ENCODE measurements around the gene PITPNC1. TPM values are rescaled to one million over a fixed set of nuclear protein-coding genes. Genes with fewer than 3 reads are reported as not detected.
"Not testable (repeated sequence)": the region's sequence is repeated elsewhere in the genome, so short reads cannot be mapped to it uniquely, and the experiment has no call there.

Gene PITPNC1
- total RNA-seq, 2 donors from 2014 or later, result 26.2 to 33.7 TPM

DNA sequence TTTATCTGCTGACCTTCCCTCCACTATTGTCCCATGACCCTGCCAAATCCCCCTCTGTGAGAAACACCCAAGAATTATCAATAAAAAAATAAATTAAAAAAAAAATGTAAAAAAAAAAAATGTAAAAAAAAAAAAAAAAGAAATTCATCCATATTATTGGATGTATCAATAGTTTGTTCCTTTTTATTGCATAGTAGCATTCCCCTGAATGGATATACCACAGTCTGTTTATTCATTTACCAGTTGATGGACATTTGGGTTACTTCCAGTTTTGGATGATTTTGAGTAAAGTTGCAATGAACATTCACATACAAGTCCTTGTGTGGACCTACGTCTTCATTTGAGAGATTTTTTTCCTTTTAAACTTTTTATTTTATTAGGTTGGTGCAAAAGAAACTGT, 94.0 kb downstream of the PITPNC1 start:
- no peak for ATAC-seq
- intact Hi-C loops (cut with DNase I), result loop anchor here (10.0 kb wide), 1 partner anchor 134 kb away; no protein-coding TSS in a partner anchor
- no peak for DNase-seq

- DNase-seq, ATAC-seq: not testable (repeated sequence)
- intact Hi-C loops (cut with DNase I), result loop anchor here (10.0 kb wide), 1 partner anchor 132 kb away; no protein-coding TSS in a partner anchor
Observed at GRCh38 chr17:67472606-67473005, 95.5 kb downstream of the PITPNC1 start.

DNA sequence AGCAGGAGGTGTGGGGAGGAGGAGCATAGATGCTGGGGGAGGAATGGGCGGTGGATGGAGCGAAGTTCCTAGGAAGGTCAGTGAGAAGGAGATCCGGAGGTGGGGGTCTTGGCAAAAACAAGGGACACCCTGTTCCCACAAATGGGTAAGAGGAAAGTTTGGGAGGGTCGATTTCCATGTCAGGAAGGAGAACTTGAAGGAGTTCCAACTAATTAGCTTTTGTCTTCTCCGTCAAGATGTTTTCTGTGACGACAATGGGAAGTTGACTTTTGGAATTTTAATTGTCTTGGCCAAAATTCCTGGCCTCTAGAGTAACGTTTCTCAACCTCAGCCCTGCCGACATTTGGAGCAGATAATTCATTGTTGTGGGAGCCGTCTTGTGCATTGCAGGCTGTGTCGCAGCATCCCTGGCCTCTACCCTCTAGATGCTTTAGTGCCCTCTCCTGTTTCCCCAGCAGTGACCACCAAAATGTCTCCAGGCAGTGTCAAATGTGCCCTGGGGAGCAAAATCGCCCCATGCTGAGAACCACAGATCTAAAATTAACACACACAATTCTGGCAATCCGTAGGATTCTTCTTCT, 97.1 kb downstream of the PITPNC1 start:
- peak; percentile 69 for DNase-seq
- intact Hi-C loops (cut with DNase I), result loop anchor here (2.0 to 10.0 kb wide), 2 partner anchors 95 to 131 kb away; no protein-coding TSS in a partner anchor
- peak; percentile 71 to 72 for ATAC-seq

GRCh38 chr17:67475161-67475937, 98.3 kb downstream of the PITPNC1 start:
- DNase-seq (peak; percentile 84), ATAC-seq (peak; percentile 78 to 80)
- intact Hi-C loops (cut with DNase I), result loop anchor here (2.0 to 10.0 kb wide), 3 partner anchors 93 to 129 kb away; no protein-coding TSS in a partner anchor

- DNase-seq (no peak), ATAC-seq (no peak)
- intact Hi-C loops (cut with DNase I), result loop anchor here (5.0 to 10.0 kb wide), 2 partner anchors 95 to 128 kb away; no protein-coding TSS in a partner anchor
Observed at GRCh38 chr17:67476787-67477335, 99.8 kb downstream of the PITPNC1 start.

DNA sequence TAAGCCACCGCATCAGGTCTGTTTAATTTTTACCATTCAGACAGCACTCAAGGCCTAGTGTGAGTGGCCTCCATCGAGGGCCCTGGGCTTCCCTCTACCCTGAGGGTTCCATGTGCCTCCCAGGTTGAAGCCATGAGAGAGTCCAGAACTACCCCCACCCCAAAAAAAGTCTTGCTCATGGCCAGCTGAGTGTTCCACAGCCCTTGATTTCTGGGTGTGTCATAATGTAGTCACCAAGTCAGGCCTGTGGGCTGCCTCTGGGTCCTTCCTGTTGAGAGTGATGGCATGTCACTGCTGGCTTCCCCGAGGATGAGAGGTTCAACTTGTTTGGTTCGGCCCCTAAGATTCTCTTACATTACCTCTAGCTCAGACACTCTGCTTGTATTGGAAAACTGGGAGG, 100.6 kb downstream of the PITPNC1 start:
- no peak for ATAC-seq
- DNase-seq, result no peak
- intact Hi-C loops (cut with DNase I), result loop anchor here (5.0 to 10.0 kb wide), 2 partner anchors 95 to 127 kb away; no protein-coding TSS in a partner anchor

DNA sequence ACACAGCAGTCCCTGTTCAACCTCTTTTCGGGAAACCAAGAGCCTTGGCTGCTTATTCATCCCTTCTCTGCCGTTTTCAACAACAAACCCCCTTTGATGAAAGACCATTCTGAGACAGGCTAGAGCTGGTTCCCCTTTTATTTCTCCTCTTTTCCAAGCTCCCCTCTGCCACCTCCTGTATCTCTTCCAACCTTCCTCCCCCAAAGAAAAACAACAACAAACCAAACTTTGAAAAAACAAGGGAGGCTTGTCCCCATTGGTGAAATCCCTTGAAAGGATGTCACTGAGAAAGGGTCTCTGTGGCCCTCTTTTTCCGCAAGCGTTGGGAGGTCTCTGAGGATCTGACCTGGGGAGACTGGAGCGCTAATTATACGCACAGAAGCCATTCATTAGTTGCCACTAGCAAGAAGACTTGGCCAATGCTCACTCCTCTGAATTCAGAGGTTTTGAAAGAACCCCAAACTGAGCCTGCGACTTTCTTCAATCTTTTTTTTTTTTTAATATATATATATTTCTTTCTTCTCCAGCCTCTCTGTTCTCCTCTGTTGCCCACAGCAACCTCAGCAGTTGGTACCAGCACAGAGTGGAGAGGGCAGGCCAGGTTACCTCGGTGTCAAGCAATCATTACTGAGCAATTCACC, 101.4 kb downstream of the PITPNC1 start:
- no peak for ATAC-seq
- DNase-seq, result no peak
- intact Hi-C loops (cut with DNase I), result loop anchor here (5.0 to 10.0 kb wide), 2 partner anchors 96 to 126 kb away; no protein-coding TSS in a partner anchor

DNA sequence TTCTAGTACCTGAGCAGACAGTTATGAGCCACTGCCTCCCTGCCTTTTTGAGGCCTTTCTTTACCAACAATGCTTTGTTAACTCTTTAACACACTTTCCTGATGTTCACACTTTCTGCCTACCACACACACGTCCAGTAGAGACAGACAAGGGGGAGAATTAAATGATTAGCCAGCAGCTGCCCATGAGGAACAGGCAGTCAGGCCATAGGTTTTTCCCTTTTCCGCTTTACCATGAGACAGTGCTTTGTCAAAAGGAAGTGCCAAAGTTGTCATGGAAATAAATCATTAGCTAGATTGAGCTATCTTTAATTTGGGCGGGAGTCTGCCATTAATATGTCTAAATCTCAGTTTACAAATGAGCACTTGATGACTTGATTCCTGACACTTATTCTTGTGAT, 102.1 kb downstream of the PITPNC1 start:
- no peak for ATAC-seq
- DNase-seq, result no peak
- intact Hi-C loops (cut with DNase I), result loop anchor here (5.0 to 10.0 kb wide), 2 partner anchors 97 to 126 kb away; no protein-coding TSS in a partner anchor

DNA sequence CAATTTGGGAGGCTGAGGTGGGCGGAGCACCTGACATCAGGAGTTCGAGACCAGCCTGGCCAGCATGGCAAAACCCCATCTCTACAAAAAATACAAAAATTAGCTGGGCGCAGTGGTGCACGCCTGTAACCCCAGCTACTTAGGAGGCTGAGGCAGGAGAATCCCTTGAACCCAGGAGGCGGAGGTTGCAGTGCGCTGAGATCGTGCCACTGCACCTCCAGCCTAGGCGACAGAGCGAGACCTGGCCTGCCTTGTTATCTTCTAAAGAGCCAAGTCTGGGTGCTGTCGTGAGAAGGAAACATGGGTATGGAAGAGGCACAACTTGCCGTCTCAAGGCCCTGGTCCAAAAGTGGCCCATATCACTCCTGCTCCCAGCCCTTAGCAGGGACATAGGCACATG, 103.9 kb downstream of the PITPNC1 start:
- not testable (repeated sequence) for ATAC-seq, DNase-seq
- intact Hi-C loops (cut with DNase I), result loop anchor here in 1 of 2 donors (10.0 kb wide), 1 partner anchor 214 kb away; no protein-coding TSS in a partner anchor

- no peak for ATAC-seq
- intact Hi-C loops (cut with DNase I), result loop anchor here in 1 of 2 donors (10.0 kb wide), 1 partner anchor 213 kb away; no protein-coding TSS in a partner anchor
Observed at GRCh38 chr17:67481808-67482207, 104.7 kb downstream of the PITPNC1 start.

GRCh38 chr17:67482764-67483163, 105.7 kb downstream of the PITPNC1 start:
- intact Hi-C loops (cut with DNase I), result loop anchor here in 1 of 2 donors (10.0 kb wide), 1 partner anchor 212 kb away; no protein-coding TSS in a partner anchor
- no peak for ATAC-seq

More at GRCh38 chr17:67481808-67482207, 104.7 kb downstream of the PITPNC1 start:
- no peak for DNase-seq

DNA sequence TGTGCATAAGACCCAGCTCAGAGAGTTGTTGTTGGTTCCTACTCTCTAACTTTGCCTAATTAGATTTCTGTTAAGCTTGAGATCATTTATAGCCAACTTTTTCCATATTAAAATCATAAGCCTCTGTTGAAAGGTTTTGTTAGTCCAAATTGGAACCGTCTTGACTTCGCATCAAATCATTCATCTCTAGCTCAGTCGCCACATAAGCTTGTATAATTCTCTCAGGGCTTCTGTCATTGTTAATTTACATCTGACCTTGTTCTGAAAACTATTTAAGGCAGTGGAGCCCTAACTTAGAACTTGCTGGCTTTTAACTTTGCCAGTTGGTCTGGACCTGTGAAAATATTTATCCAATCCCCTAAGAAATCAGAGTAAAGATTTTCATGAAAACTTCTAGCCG, 107.2 kb downstream of the PITPNC1 start:
- intact Hi-C loops (cut with DNase I), result loop anchor here in 1 of 2 donors (10.0 kb wide), 1 partner anchor 211 kb away; no protein-coding TSS in a partner anchor
- no peak for ATAC-seq

More at GRCh38 chr17:67482764-67483163, 105.7 kb downstream of the PITPNC1 start:
- DNase-seq, result no peak

DNA sequence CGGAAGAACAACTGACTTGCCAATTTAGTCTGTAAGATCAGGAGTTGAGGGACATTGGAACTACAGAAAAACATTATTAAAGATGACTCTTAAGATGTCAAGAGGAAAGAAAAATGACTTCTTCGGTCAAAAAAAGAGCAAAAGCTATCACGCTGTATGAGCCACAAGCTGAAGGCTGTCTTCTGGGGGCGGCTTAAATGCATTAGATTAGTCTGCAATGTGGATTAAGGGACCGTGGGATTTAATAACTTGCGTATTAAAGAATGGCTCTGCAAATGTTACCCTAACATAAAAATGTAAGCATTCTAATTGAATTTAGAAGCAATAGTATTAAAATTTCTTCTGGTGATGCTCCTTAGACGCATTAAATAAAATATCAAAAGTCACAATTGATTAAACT, 108.6 kb downstream of the PITPNC1 start:
- ATAC-seq (no peak), DNase-seq (no peak)
- intact Hi-C loops (cut with DNase I), result loop anchor here in 1 of 2 donors (10.0 kb wide), 1 partner anchor 209 kb away; no protein-coding TSS in a partner anchor

More for the DNA sequence above, 107.2 kb downstream of the PITPNC1 start:
- no peak for DNase-seq

GRCh38 chr17:67487506-67487905, 110.4 kb downstream of the PITPNC1 start:
- no peak for DNase-seq
- intact Hi-C loops (cut with DNase I), result loop anchor here in 1 of 2 donors (10.0 kb wide), 1 partner anchor 207 kb away; no protein-coding TSS in a partner anchor
- ATAC-seq, result no peak

DNA sequence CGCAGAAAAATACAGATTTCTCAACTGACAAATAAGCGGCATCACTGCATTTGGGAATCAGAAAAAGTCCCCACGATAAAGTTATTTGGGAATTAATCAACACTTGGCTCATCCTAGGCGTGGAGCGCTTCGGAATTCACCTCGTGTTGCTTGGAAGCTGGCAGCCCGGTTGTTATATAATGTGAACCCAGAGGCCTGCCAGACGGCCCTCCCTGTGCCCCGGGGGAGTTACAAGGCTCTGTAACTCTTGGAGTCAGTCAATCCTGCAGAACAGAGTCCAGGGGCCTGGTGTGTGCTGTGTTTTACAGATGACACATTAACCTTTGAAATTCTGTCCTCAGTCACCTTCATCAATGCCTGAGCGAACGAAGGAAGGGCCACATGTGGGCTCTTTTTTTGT, 111.1 kb downstream of the PITPNC1 start:
- intact Hi-C loops (cut with DNase I), result loop anchor here in 1 of 2 donors (10.0 kb wide), 1 partner anchor 207 kb away; no protein-coding TSS in a partner anchor
- DNase-seq, result peak; percentile 52
- peak; percentile 53 to 60 for ATAC-seq

GRCh38 chr17:67488768-67489167, 111.7 kb downstream of the PITPNC1 start:
- no peak for ATAC-seq
- intact Hi-C loops (cut with DNase I), result loop anchor here in 1 of 2 donors (10.0 kb wide), 1 partner anchor 206 kb away; no protein-coding TSS in a partner anchor
- no peak for DNase-seq

- intact Hi-C loops (cut with DNase I), result loop anchor here in 1 of 2 donors (10.0 kb wide), 1 partner anchor 206 kb away; no protein-coding TSS in a partner anchor
- ATAC-seq, result no peak
Observed at GRCh38 chr17:67489273-67489672, 112.2 kb downstream of the PITPNC1 start.

GRCh38 chr17:67490471-67490870, 113.4 kb downstream of the PITPNC1 start:
- DNase-seq (no peak), ATAC-seq (peak; percentile 1 to 28)
- intact Hi-C loops (cut with DNase I), result loop anchor here in 1 of 2 donors (5.0 kb wide), 1 partner anchor 37 kb away; no protein-coding TSS in a partner anchor

More at GRCh38 chr17:67489273-67489672, 112.2 kb downstream of the PITPNC1 start:
- no peak for DNase-seq
